Gastroesophageal sphincter (tissue), 4 donors: ENCODE results near the gene GUCA2B. TPM values are rescaled to one million over a fixed set of nuclear protein-coding genes. Genes with fewer than 3 reads are reported as not detected.

ENCODE experiments used
- ATAC-seq: fragments of 150-250 bp; one replicate; pipeline ENCODE4 v1.9.1; 2016; ENCODE audit warnings: mild to moderate bottlenecking, moderate library complexity
- H3K27ac ChIP-seq, 4 donors: fragments of 200-600 bp; sonication (generic) in 3 of 4; 1 replicate in 3 of 4; 2 replicates in 1 of 4; pipeline ENCODE4 v1.5.1; 2016 to 2019
- H3K27me3 ChIP-seq: fragments of 200-600 bp; sonication (generic); one replicate; pipeline ENCODE4 v1.5.1; 2019
- H3K36me3 ChIP-seq, 2 donors: fragments of 200-600 bp; sonication (generic); one replicate each; pipeline ENCODE4 v1.5.1; 2019; ENCODE audit warnings: control low read depth in 1 of 2
- H3K4me1 ChIP-seq, 3 donors: fragments of 200-600 bp; sonication (generic); 1 replicate in 2 of 3; 2 replicates in 1 of 3; pipeline ENCODE4 v1.5.1; 2016 to 2019; ENCODE audit warnings: control low read depth in 2 of 3
- H3K4me3 ChIP-seq, 2 donors: fragments of 200-600 bp; sonication (generic); one replicate each; pipeline ENCODE4 v1.5.1; 2019; ENCODE audit warnings: mild to moderate bottlenecking in 1 of 2, moderate library complexity in 1 of 2
- H3K9me3 ChIP-seq, 3 donors: fragments of 200-600 bp; sonication (generic); one replicate each; pipeline ENCODE4 v1.5.1; 2017 to 2019; ENCODE audit warnings: control low read depth in 2 of 3
- CTCF ChIP-seq, 4 experiments: fragments of 200-600 bp in 2 of 4; fragments of 450-650 bp in 2 of 4; sonication (generic) in 1 of 4; IDR thresholded peaks; one replicate each; pipeline ENCODE4 v1.5.1; 2017 to 2019; ENCODE audit warnings: antibody characterized with exemption in 4 of 4, mild to moderate bottlenecking in 2 of 4, moderate library complexity in 2 of 4
- EP300 ChIP-seq: sonication (generic); formaldehyde crosslinking; IDR thresholded peaks from one replicate; pipeline ENCODE4 v1.6.1; 2017; ENCODE audit warnings: antibody characterized with exemption, mild to moderate bottlenecking
- POLR2A ChIP-seq, 2 donors: fragments of 450-650 bp; IDR thresholded peaks; one replicate each; pipeline ENCODE4 v1.6.1; 2017; ENCODE audit warnings: antibody characterized with exemption in 2 of 2, mild to moderate bottlenecking in 2 of 2, moderate library complexity in 1 of 2
- POLR2AphosphoS5 ChIP-seq: sonication (generic); formaldehyde crosslinking; IDR thresholded peaks from one replicate; pipeline ENCODE4 v1.6.1; 2017; ENCODE audit warnings: antibody characterized with exemption
- WGBS, 2 donors: methylation state at CpG; one replicate each; pipeline ENCODE4 v1.1.5; 2018; ENCODE audit warnings: low coverage in 1 of 2; 5-methylcytosine and 5-hydroxymethylcytosine counted together
- total RNA-seq, 4 donors: library from RNA; depleted of rRNA; stranded (reverse); fragments of >200 nt; gene quantifications; one replicate each; pipeline ENCODE4 v1.1.0, GENCODE V29; 2016

Gene GUCA2B
- total RNA-seq, 4 donors from 2014 or later = not detected

- H3K36me3 ChIP-seq = no peaks in the 10 kb centered on the region
- ATAC-seq = no peak
- no peaks in the 10 kb centered on the region for H3K4me1 ChIP-seq
- H3K9me3 ChIP-seq = peaks cover 0 to 25% (median 0%) of the 10 kb centered on the region in 3 donors
- TF ChIP-seq POLR2AphosphoS5 (no peak), EP300 (no peak), POLR2A (IDR thresholded peaks at IDR 0.05) (no peak), CTCF (IDR thresholded peaks at IDR 0.05) (no peak)
- no peak overlapping the region for H3K27ac ChIP-seq
- H3K4me3 ChIP-seq = no peak overlapping the region
- WGBS, 2 donors = 75 to 76% methylated on average over 2 of the region's 2 CpGs
- peaks cover 17% of the 10 kb centered on the region for H3K27me3 ChIP-seq
These were observed 5.0 kb downstream of the GUCA2B start for GRCh38 chr1:42158189-42158588.

GRCh38 chr1:42162181-42162580, 9.0 kb downstream of the GUCA2B start:
- no peak overlapping the region for H3K4me3 ChIP-seq
- no peak for ATAC-seq
- 83 to 89% methylated on average over 2 of the region's 5 CpGs for WGBS, 2 donors
- peaks cover 0 to 6% (median 0%) of the 10 kb centered on the region in 3 donors for H3K4me1 ChIP-seq
- peaks cover 31% of the 10 kb centered on the region for H3K27me3 ChIP-seq
- TF ChIP-seq EP300 = no peak
- TF ChIP-seq POLR2AphosphoS5 = no peak
- TF ChIP-seq CTCF (IDR thresholded peaks at IDR 0.05) = no peak
- TF ChIP-seq POLR2A (IDR thresholded peaks at IDR 0.05) = no peak
- no peaks in the 10 kb centered on the region for H3K36me3 ChIP-seq
- peaks cover 0 to 25% (median 0%) of the 10 kb centered on the region in 3 donors for H3K9me3 ChIP-seq
- no peak overlapping the region for H3K27ac ChIP-seq

GRCh38 chr1:42163114-42163513, 9.9 kb downstream of the GUCA2B start:
- no peaks in the 10 kb centered on the region for H3K36me3 ChIP-seq
- peaks cover 0 to 25% (median 0%) of the 10 kb centered on the region in 3 donors for H3K9me3 ChIP-seq
- H3K4me1 ChIP-seq = peaks cover 0 to 6% (median 0%) of the 10 kb centered on the region in 3 donors
- WGBS, 2 donors = 83% methylated on average over 2 of the region's 2 CpGs; no CpG with 5 or more reads in 1 of the 2 donors
- TF ChIP-seq EP300 = no peak
- TF ChIP-seq CTCF (IDR thresholded peaks at IDR 0.05) = no peak
- TF ChIP-seq POLR2A (IDR thresholded peaks at IDR 0.05) = no peak
- TF ChIP-seq POLR2AphosphoS5 = no peak
- no peak overlapping the region for H3K4me3 ChIP-seq
- peaks cover 31% of the 10 kb centered on the region for H3K27me3 ChIP-seq
- no peak overlapping the region for H3K27ac ChIP-seq
- ATAC-seq = no peak

- no peak overlapping the region for H3K4me3 ChIP-seq
- H3K4me1 ChIP-seq = peaks cover 0 to 6% (median 0%) of the 10 kb centered on the region in 3 donors
- peaks cover 36% of the 10 kb centered on the region for H3K27me3 ChIP-seq
- 90 to 94% methylated on average over 7 to 8 of the region's 16 CpGs for WGBS, 2 donors
- TF ChIP-seq POLR2A (IDR thresholded peaks at IDR 0.05) (no peak), CTCF (IDR thresholded peaks at IDR 0.05) (no peak), POLR2AphosphoS5 (no peak), EP300 (no peak)
- H3K36me3 ChIP-seq = no peaks in the 10 kb centered on the region
- ATAC-seq = no peak
- peaks cover 0 to 25% (median 0%) of the 10 kb centered on the region in 3 donors for H3K9me3 ChIP-seq
- no peak overlapping the region for H3K27ac ChIP-seq
These were observed 10.6 kb downstream of the GUCA2B start for GRCh38 chr1:42163536-42164503.
